Measurements from ENCODE around the gene DPH6. TPM values are rescaled to one million over a fixed set of nuclear protein-coding genes. Genes with fewer than 3 reads are reported as not detected.

DPH6 gene
- total RNA-seq, 1 donor from 2014 or later = 7.8 TPM

- Mint-ChIP-seq H3K9me3 (ENCODE audit: low read depth) (peaks cover 8% of the 10 kb centered on the region), H3K4me3 (ENCODE audit: unreplicated experiment) (no peak overlapping the region), H3K27ac (ENCODE audit: unreplicated experiment) (no peak overlapping the region), H3K36me3 (ENCODE audit: low read depth) (peaks cover 13% of the 10 kb centered on the region), H3K27me3 (ENCODE audit: low read depth) (no peaks in the 10 kb centered on the region), H3K4me1 (ENCODE audit: low read depth) (peaks cover 20% of the 10 kb centered on the region)
- no peak for DNase-seq (ENCODE audit: low spot score)
- TF ChIP-seq CTCF (IDR thresholded peaks at IDR 0.05) = no peak
Observed at GRCh38 chr15:35533130-35534110, 12.5 kb downstream of the DPH6 start.

- no peak overlapping the region for H3K27ac Mint-ChIP-seq (ENCODE audit: unreplicated experiment)
- H3K27me3 Mint-ChIP-seq (ENCODE audit: low read depth) = no peaks in the 10 kb centered on the region
- no peak overlapping the region for H3K4me3 Mint-ChIP-seq (ENCODE audit: unreplicated experiment)
- no peak for DNase-seq (ENCODE audit: low spot score)
- peaks cover 20% of the 10 kb centered on the region for H3K4me1 Mint-ChIP-seq (ENCODE audit: low read depth)
- no peak for TF ChIP-seq CTCF (IDR thresholded peaks at IDR 0.05)
- peaks cover 11% of the 10 kb centered on the region for H3K36me3 Mint-ChIP-seq (ENCODE audit: low read depth)
- H3K9me3 Mint-ChIP-seq (ENCODE audit: low read depth) = peaks cover 8% of the 10 kb centered on the region
Observed at GRCh38 chr15:35530698-35531097, 15.3 kb downstream of the DPH6 start.

GRCh38 chr15:35529784-35530183, 16.2 kb downstream of the DPH6 start:
- Mint-ChIP-seq H3K36me3 (ENCODE audit: low read depth) (peaks cover 11% of the 10 kb centered on the region), H3K4me1 (ENCODE audit: low read depth) (peaks cover 15% of the 10 kb centered on the region), H3K27me3 (ENCODE audit: low read depth) (no peaks in the 10 kb centered on the region), H3K9me3 (ENCODE audit: low read depth) (peaks cover 10% of the 10 kb centered on the region), H3K27ac (ENCODE audit: unreplicated experiment) (no peak overlapping the region), H3K4me3 (ENCODE audit: unreplicated experiment) (no peak overlapping the region)
- no peak for DNase-seq (ENCODE audit: low spot score)
- TF ChIP-seq CTCF (IDR thresholded peaks at IDR 0.05) = no peak

- H3K27me3 Mint-ChIP-seq (ENCODE audit: low read depth) = no peaks in the 10 kb centered on the region
- no peak for TF ChIP-seq CTCF (IDR thresholded peaks at IDR 0.05)
- DNase-seq (ENCODE audit: low spot score) = no peak
- H3K4me1 Mint-ChIP-seq (ENCODE audit: low read depth) = peaks cover 27% of the 10 kb centered on the region
- no peak overlapping the region for H3K27ac Mint-ChIP-seq (ENCODE audit: unreplicated experiment)
- no peaks in the 10 kb centered on the region for H3K36me3 Mint-ChIP-seq (ENCODE audit: low read depth)
- H3K4me3 Mint-ChIP-seq (ENCODE audit: unreplicated experiment) = no peak overlapping the region
- peaks cover 3% of the 10 kb centered on the region for H3K9me3 Mint-ChIP-seq (ENCODE audit: low read depth)
Observed at GRCh38 chr15:35522061-35522460, 23.9 kb downstream of the DPH6 start.

GRCh38 chr15:35519541-35520149, 26.3 kb downstream of the DPH6 start:
- peak; percentile 97 for TF ChIP-seq CTCF (IDR thresholded peaks at IDR 0.05)
- no peaks in the 10 kb centered on the region for H3K9me3 Mint-ChIP-seq (ENCODE audit: low read depth)
- no peak for DNase-seq (ENCODE audit: low spot score)
- H3K27me3 Mint-ChIP-seq (ENCODE audit: low read depth) = no peaks in the 10 kb centered on the region
- H3K4me3 Mint-ChIP-seq (ENCODE audit: unreplicated experiment) = no peak overlapping the region
- H3K4me1 Mint-ChIP-seq (ENCODE audit: low read depth) = peaks cover 43% of the 10 kb centered on the region
- H3K36me3 Mint-ChIP-seq (ENCODE audit: low read depth) = peaks cover 2% of the 10 kb centered on the region
- no peak overlapping the region for H3K27ac Mint-ChIP-seq (ENCODE audit: unreplicated experiment)
